Measurements from ENCODE around the gene PARD3B. TPM values are rescaled to one million over a fixed set of nuclear protein-coding genes. Genes with fewer than 3 reads are reported as not detected.

Gene PARD3B
- 0.39 and 0.43 TPM in 2 replicates for total RNA-seq

GRCh38 chr2:204544961-204545860, at the start of gene PARD3B:
Gene PARD3B, plus strand, starts transcription at chr2:204545475. Its CDS starts 525 bp downstream, at chr2:204546000.

Small RNA genes lying within 50 kb of the gene (small RNA-seq; reads per million reads assigned to genes)
- gene AC008171.1, result not detected

Data from placental epithelial cell (primary cell).